HUES48 (cell line): ENCODE results near the gene A1CF.
"Not testable (repeated sequence)": the region's sequence is repeated elsewhere in the genome, so short reads cannot be mapped to it uniquely, and the experiment has no call there.

ENCODE experiments used
- H3K27ac ChIP-seq: one replicate; pipeline ENCODE4 v1.7.0; 2013; ENCODE audit warnings: low read depth, low read length, inconsistent platforms
- H3K27me3 ChIP-seq: 2 replicates; pipeline ENCODE4 v1.6.1; 2013; ENCODE audit warnings: mild to moderate bottlenecking, low read length; ENCODE audit not compliant: control insufficient read depth, insufficient read depth
- H3K36me3 ChIP-seq: 2 replicates; pipeline ENCODE4 v1.6.1; 2013; ENCODE audit warnings: low read length; ENCODE audit not compliant: control insufficient read depth, insufficient read depth
- H3K4me1 ChIP-seq: 2 replicates; pipeline ENCODE4 v1.6.1; 2013; ENCODE audit warnings: mild to moderate bottlenecking, low read length; ENCODE audit not compliant: control insufficient read depth, insufficient read depth
- H3K4me3 ChIP-seq: 2 replicates; pipeline ENCODE4 v1.5.1; 2013; ENCODE audit warnings: mild to moderate bottlenecking, low read depth, low read length
- H3K9ac ChIP-seq: 2 replicates; pipeline ENCODE4 v1.6.1; 2013; ENCODE audit warnings: mild to moderate bottlenecking, low read depth, low read length, moderate library complexity
- H3K9me3 ChIP-seq: 2 replicates; pipeline ENCODE4 v1.6.1; 2013; ENCODE audit warnings: low read length; ENCODE audit not compliant: control insufficient read depth, insufficient read depth

A1CF gene

DNA sequence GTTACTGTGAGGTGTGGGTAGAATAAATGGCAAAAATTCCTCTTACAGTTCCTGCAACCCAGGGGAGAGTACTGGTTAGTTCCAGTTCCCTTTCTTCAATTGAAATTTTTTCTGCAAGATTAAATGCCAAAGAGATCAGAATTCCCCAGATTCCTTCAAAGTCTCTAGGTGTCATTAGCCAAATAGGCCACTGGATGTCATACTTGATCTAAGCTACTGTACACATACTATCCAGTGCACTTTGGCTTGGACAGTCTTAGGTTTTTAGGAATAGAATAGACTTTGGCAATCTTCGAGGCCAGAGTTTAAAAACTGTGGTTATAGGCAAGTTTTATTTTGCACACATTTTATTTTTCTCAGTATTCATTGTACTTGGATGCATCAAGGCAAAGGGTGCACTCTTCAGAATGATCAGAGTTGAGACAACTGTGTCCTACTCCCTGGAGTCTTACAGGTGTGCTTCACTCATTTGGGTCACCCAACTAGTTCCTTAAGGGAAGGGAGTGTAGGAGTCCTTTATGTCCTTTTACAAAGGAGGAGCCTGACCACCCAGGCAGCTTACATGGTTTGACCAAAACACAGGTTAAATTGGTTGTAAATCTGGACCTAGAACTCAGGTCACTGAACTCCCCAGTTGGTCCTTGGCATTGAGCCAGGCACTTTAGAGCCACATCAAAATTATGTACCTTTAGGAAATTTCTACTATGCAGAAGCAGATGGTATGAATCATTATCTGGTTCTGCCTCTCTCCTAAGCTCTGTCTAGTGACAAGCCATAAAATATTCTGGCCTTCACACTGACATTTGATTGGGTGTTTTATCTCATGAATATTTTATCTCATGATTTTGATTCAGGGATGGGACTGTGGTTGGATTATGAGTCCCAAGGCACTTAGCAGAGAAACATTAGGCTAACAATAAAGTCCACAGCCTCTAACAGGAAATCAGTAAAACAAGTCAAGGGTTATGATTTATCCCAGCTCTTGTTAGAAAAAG is 96.2 kb downstream of the A1CF start:
- no peak overlapping the region for H3K9ac ChIP-seq
- H3K27me3 ChIP-seq = no peaks in the 10 kb centered on the region
- H3K9me3 ChIP-seq = no peaks in the 10 kb centered on the region

DNA sequence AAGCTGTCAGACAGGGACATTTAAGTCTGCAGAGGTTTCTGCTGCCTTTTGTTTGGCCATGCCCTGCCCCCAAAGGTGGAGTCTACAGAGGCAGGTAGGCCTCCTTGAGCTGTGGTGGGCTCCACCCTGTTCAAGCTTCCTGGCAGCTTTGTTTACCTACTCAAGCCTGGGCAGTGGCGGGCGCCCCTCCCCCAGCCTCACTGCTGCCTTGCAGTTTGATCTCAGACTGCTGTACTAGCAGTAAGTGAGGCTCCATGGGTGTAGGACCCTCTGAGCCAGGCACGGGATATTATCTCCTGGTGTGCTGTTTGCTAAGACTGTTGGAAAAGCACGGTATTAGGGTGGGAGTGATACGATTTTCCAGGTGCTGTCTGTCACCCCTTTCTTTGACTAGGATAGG is 97.5 kb downstream of the A1CF start:
- H3K4me3 ChIP-seq = not testable (repeated sequence)

More for the DNA sequence above, 96.2 kb downstream of the A1CF start:
- H3K4me3 ChIP-seq = no peak overlapping the region
- peaks cover 9% of the 10 kb centered on the region for H3K4me1 ChIP-seq
- H3K27ac ChIP-seq = no peak overlapping the region
- H3K36me3 ChIP-seq = no peaks in the 10 kb centered on the region

DNA sequence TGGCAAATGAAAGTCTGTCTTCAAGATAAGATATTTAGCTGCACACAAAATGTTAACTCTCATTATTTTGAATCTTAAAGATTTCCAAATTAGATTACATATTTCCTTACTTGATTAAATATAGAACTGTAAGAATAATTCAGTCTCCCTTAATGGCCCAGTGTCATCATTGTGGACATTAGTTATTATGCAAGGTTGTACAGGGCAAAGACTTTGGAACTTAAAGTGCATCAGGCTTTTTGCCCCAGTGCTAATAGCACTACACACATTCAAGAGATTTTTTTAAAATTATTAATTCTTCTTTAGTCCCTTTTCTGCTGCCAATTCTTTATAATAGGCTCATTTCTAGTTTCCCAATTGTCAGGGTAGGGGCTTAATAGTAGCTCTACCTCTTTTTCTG is 103.4 kb downstream of the A1CF start:
- not testable (repeated sequence) for H3K27ac ChIP-seq, H3K9me3 ChIP-seq, H3K27me3 ChIP-seq, H3K4me3 ChIP-seq, H3K36me3 ChIP-seq, H3K4me1 ChIP-seq, H3K9ac ChIP-seq

More for the DNA sequence above, 97.5 kb downstream of the A1CF start:
- H3K27ac ChIP-seq, H3K4me1 ChIP-seq, H3K9ac ChIP-seq, H3K36me3 ChIP-seq, H3K9me3 ChIP-seq, H3K27me3 ChIP-seq: not testable (repeated sequence)

DNA sequence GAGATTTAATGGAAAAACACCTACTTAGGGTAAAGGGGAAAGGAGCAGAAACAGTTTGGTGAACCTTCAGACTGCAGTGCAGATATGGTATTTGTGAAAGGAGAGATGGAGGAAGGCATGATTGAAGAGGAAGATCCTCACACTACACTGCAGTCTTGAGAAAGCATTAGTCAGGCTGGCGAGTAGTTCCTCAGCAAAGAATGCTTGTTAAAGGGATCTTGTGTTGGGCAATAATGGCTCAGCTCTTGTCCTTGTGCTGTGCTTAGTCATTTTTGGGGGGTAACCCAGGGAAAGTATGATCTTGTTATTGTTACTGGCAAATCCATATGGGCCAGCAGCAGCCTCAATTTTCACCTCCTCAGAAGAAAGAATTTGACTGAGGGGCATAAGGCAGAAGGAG is 105.4 kb downstream of the A1CF start:
- H3K9me3 ChIP-seq, H3K9ac ChIP-seq, H3K4me1 ChIP-seq, H3K27ac ChIP-seq, H3K36me3 ChIP-seq, H3K27me3 ChIP-seq, H3K4me3 ChIP-seq: not testable (repeated sequence)

DNA sequence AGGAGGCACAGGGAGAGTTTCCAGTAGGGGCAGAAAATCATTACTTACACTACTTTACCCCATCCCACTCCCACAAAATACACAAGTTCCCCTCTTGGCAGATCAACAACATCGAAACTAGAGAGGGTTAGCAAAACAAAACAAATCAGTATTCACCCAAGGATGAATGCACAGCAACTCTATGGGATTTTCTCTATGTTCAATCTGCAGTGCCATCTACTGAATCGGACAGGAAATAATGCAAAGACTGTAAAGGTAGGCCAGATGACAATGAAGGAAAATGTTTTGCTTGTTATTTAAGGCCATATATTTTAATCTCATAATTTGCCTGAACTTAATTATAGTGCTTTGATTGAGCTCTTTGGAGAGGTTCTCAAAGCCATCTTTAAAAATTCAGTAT is 110.6 kb downstream of the A1CF start:
- H3K4me3 ChIP-seq, H3K27ac ChIP-seq, H3K27me3 ChIP-seq, H3K9ac ChIP-seq, H3K36me3 ChIP-seq, H3K9me3 ChIP-seq, H3K4me1 ChIP-seq: not testable (repeated sequence)

DNA sequence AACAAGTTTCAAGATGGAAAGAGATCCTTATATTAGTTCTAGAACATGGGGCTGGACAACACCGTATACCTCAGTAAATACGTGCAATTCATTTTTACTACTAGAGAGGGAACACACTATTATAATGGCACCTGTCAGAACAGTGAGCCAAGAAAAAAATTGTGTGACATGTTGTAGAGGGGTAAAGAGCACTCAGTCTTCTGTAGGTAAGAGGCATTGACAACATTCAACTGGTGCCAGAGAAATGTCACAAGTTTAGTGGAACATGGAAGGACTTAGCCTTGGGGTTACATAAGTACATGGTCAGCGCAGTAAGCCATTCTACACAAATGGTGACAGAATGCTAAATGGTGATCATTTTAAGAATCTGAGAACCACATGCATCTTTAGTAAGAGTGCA is 113.4 kb downstream of the A1CF start:
- H3K9ac ChIP-seq, H3K9me3 ChIP-seq, H3K4me3 ChIP-seq, H3K27me3 ChIP-seq, H3K4me1 ChIP-seq, H3K36me3 ChIP-seq, H3K27ac ChIP-seq: not testable (repeated sequence)

DNA sequence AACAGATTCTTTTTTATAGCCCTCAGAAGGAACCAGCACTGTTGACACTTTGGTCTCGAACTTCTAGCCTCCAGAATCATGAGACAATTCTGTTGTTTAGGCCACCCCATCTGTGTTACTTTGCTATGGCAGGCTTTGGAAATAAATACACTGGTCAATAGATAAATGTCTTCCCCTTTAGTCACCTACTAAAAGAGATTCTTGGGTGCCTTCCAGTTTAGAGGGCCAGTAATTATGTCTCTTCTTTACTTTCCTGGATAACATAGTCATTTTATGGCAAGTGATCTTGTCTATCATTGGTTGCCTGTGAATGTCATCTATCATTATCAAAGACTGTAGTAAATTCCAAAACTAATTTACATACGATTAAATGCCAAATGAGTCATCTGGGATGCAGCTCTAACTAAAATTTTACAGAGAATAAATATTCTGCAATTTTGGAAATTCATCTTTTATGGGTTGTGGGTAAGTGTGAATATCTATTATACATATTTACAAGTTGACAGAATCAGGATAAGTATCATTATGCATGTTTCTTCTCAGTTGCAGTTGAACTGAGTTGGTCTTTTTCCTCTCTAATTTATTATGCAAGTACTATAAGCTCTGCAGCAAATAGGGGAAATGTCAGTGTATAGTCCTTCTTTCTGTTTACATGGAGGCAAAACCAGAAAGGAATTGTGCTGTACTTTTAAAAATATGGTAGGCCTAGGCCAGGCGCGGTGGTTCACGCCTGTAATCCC is 118.5 kb downstream of the A1CF start:
- H3K27ac ChIP-seq, H3K4me1 ChIP-seq, H3K36me3 ChIP-seq, H3K9me3 ChIP-seq, H3K9ac ChIP-seq, H3K27me3 ChIP-seq, H3K4me3 ChIP-seq: not testable (repeated sequence)
